NCI-H82 treated with DMSO at 0.1 percent for 48 hours (cell line): ENCODE results near the gene PCED1B.

Experiments
- DNase-seq: peaks from one replicate; lab custom pipeline; 2025; ENCODE audit not compliant: unreplicated experiment; lab: John Stamatoyannopoulos, UW

The PCED1B gene

GRCh38 chr12:47088021-47088944 is 8.9 kb downstream of the PCED1B start:
- no peak for DNase-seq

- no peak for DNase-seq
Observed at GRCh38 chr12:47091009-47091408, 11.6 kb downstream of the PCED1B start.

- DNase-seq: no peak
Observed at GRCh38 chr12:47094804-47095203, 15.4 kb downstream of the PCED1B start.

- no peak for DNase-seq
Observed at GRCh38 chr12:47095446-47096236, 16.2 kb downstream of the PCED1B start.

- DNase-seq: no peak
Observed at GRCh38 chr12:47097276-47097896, 18.0 kb downstream of the PCED1B start.

- DNase-seq: no peak
Observed at GRCh38 chr12:47098099-47098498, 18.7 kb downstream of the PCED1B start.

GRCh38 chr12:47099610-47100009 is 20.2 kb downstream of the PCED1B start:
- no peak for DNase-seq

- no peak for DNase-seq
Observed at GRCh38 chr12:47100160-47100559, 20.7 kb downstream of the PCED1B start.

GRCh38 chr12:47102406-47102805 is 23.0 kb downstream of the PCED1B start:
- no peak for DNase-seq

GRCh38 chr12:47102845-47103651 is 23.6 kb downstream of the PCED1B start:
- no peak for DNase-seq

GRCh38 chr12:47105914-47106674 is 26.7 kb downstream of the PCED1B start:
- DNase-seq: no peak

- no peak for DNase-seq
Observed at GRCh38 chr12:47107446-47107845, 28.0 kb downstream of the PCED1B start.

- DNase-seq: no peak
Observed at GRCh38 chr12:47107926-47108325, 28.5 kb downstream of the PCED1B start.

- DNase-seq: no peak
Observed at GRCh38 chr12:47110011-47110541, 30.7 kb downstream of the PCED1B start.

- no peak for DNase-seq
Observed at GRCh38 chr12:47110718-47111391, 31.4 kb downstream of the PCED1B start.

GRCh38 chr12:47111392-47111778 is 32.0 kb downstream of the PCED1B start:
- DNase-seq: no peak

- DNase-seq: no peak
Observed at GRCh38 chr12:47111854-47112253, 32.4 kb downstream of the PCED1B start.

GRCh38 chr12:47112679-47113078 is 33.3 kb downstream of the PCED1B start:
- DNase-seq: no peak

- DNase-seq: no peak
Observed at GRCh38 chr12:47114481-47114892, 35.1 kb downstream of the PCED1B start.
